DMS153 (cell line): ENCODE results near the gene TFAM.
"Not testable (repeated sequence)": the region's sequence is repeated elsewhere in the genome, so short reads cannot be mapped to it uniquely, and the experiment has no call there.

Experiments used
- DNase-seq: peaks from one replicate; lab custom pipeline; 2025; lab: John Stamatoyannopoulos, UW

The TFAM gene

GRCh38 chr10:58372607-58373441, 12.4 kb upstream of the TFAM start:
- DNase-seq: no peak

- no peak for DNase-seq
These were observed 11.8 kb upstream of the TFAM start for GRCh38 chr10:58373442-58373827.

- DNase-seq: no peak
These were observed 2.7 kb upstream of the TFAM start for GRCh38 chr10:58382489-58382995.

- DNase-seq: no peak
These were observed 1.1 kb upstream of the TFAM start for GRCh38 chr10:58384095-58384494.

- no peak for DNase-seq
These were observed 639 bp upstream of the TFAM start for GRCh38 chr10:58384544-58384998.

- no peak for DNase-seq
These were observed 538 bp downstream of the TFAM start for GRCh38 chr10:58385784-58386112.

GRCh38 chr10:58389024-58389423, 3.8 kb downstream of the TFAM start:
- no peak for DNase-seq

GRCh38 chr10:58393317-58393716, 8.1 kb downstream of the TFAM start:
- DNase-seq: no peak

GRCh38 chr10:58394471-58394870, 9.3 kb downstream of the TFAM start:
- DNase-seq: no peak

GRCh38 chr10:58396057-58396456, 10.8 kb downstream of the TFAM start:
- DNase-seq: no peak

- DNase-seq: no peak
These were observed 12.6 kb downstream of the TFAM start for GRCh38 chr10:58397830-58398229.

- DNase-seq: no peak
These were observed 14.2 kb downstream of the TFAM start for GRCh38 chr10:58399410-58399809.

GRCh38 chr10:58400609-58401008, 15.4 kb downstream of the TFAM start:
- DNase-seq: no peak

GRCh38 chr10:58404001-58404400, 18.8 kb downstream of the TFAM start:
- no peak for DNase-seq

- DNase-seq: no peak
These were observed 24.9 kb downstream of the TFAM start for GRCh38 chr10:58409956-58410610.

- DNase-seq: no peak
These were observed 27.3 kb downstream of the TFAM start for GRCh38 chr10:58412502-58412961.

- DNase-seq: peak; percentile 21
These were observed 29.2 kb downstream of the TFAM start for GRCh38 chr10:58414270-58415041.

- no peak for DNase-seq
These were observed 30.5 kb downstream of the TFAM start for GRCh38 chr10:58415757-58416156.

GRCh38 chr10:58417902-58418301, 32.7 kb downstream of the TFAM start:
- DNase-seq: not testable (repeated sequence)

GRCh38 chr10:58424176-58424575, 39.0 kb downstream of the TFAM start:
- no peak for DNase-seq

- not testable (repeated sequence) for DNase-seq
These were observed 43.2 kb downstream of the TFAM start for GRCh38 chr10:58428436-58428835.

- DNase-seq: no peak
These were observed 46.7 kb downstream of the TFAM start for GRCh38 chr10:58431903-58432302.
